Neural progenitor cell (in vitro differentiated cells): ENCODE measurements around the gene RNF34. TPM values are rescaled to one million over a fixed set of nuclear protein-coding genes. Genes with fewer than 3 reads are reported as not detected.

ENCODE experiments used
- DNase-seq: peaks from one replicate; pipeline ENCODE4 v3.0.0-alpha.2; 2016; ENCODE audit warnings: low spot score
- H2AFZ ChIP-seq: fragments of 200-600 bp; sonication (generic); replicated peaks from 2 replicates; pipeline ENCODE4 v1.6.1; 2016; ENCODE audit warnings: antibody characterized with exemption
- H3F3A ChIP-seq: fragments of 200-600 bp; sonication (generic); 2 replicates; pipeline ENCODE4 v1.6.1; 2016; ENCODE audit warnings: antibody characterized with exemption, low read depth
- H3K27ac ChIP-seq: fragments of 200-600 bp; sonication (generic); 2 replicates; pipeline ENCODE4 v1.5.1; 2016; ENCODE audit warnings: mild to moderate bottlenecking
- H3K27me3 ChIP-seq: fragments of 200-600 bp; sonication (generic); 2 replicates; pipeline ENCODE4 v1.6.1; 2016; ENCODE audit warnings: mild to moderate bottlenecking, moderate library complexity
- H3K36me3 ChIP-seq: fragments of 200-600 bp; sonication (generic); 2 replicates; pipeline ENCODE4 v1.5.1; 2016
- H3K4me1 ChIP-seq: fragments of 200-600 bp; sonication (generic); 2 replicates; pipeline ENCODE4 v1.6.1; 2016; ENCODE audit warnings: mixed run types
- H3K4me2 ChIP-seq: fragments of 200-600 bp; sonication (generic); 2 replicates; pipeline ENCODE4 v1.6.1; 2016
- H3K4me3 ChIP-seq: fragments of 200-600 bp; sonication (generic); 2 replicates; pipeline ENCODE4 v1.5.1; 2016
- H3K79me2 ChIP-seq: fragments of 200-600 bp; sonication (generic); 2 replicates; pipeline ENCODE4 v1.6.1; 2016; ENCODE audit warnings: low read depth
- H3K9ac ChIP-seq: fragments of 200-600 bp; sonication (generic); 2 replicates; pipeline ENCODE4 v1.6.1; 2016
- H3K9me3 ChIP-seq: fragments of 200-600 bp; sonication (generic); 2 replicates; pipeline ENCODE4 v1.5.1; 2016; ENCODE audit warnings: low read depth
- H4K20me1 ChIP-seq: fragments of 200-600 bp; sonication (generic); 2 replicates; pipeline ENCODE4 v1.6.1; 2016; ENCODE audit warnings: low read depth
- H3K27ac Mint-ChIP-seq: 3 replicates; pipeline ENCODE4 v1.8.0; 2021; ENCODE audit warnings: mixed read lengths
- H3K27me3 Mint-ChIP-seq: 2 replicates; pipeline ENCODE4 v1.8.0; 2022; ENCODE audit warnings: low read depth, mild to moderate bottlenecking, inconsistent platforms, moderate library complexity, mixed read lengths; ENCODE audit not compliant: insufficient read depth
- H3K36me3 Mint-ChIP-seq: 3 replicates; pipeline ENCODE4 v1.8.0; 2021; ENCODE audit warnings: mixed read lengths
- H3K4me1 Mint-ChIP-seq: 3 replicates; pipeline ENCODE4 v1.8.0; 2021; ENCODE audit warnings: mixed read lengths
- H3K4me3 Mint-ChIP-seq: 3 replicates; pipeline ENCODE4 v1.8.0; 2021; ENCODE audit warnings: mild to moderate bottlenecking, moderate library complexity, mixed read lengths
- H3K9me3 Mint-ChIP-seq: 3 replicates; pipeline ENCODE4 v1.8.0; 2020; ENCODE audit warnings: mixed read lengths
- CTCF ChIP-seq: fragments of 200-600 bp; sonication (generic); IDR thresholded peaks from 2 replicates; pipeline ENCODE4 v1.5.1; 2017; ENCODE audit warnings: antibody characterized with exemption, mild to moderate bottlenecking
- EZH2 ChIP-seq: fragments of 200-600 bp; sonication (generic); IDR thresholded peaks from 2 replicates; pipeline ENCODE4 v1.6.1; 2017; ENCODE audit warnings: antibody characterized with exemption, mild to moderate bottlenecking, moderate library complexity
- EZH2phosphoT487 ChIP-seq: fragments of 200-600 bp; sonication (generic); IDR thresholded peaks from 2 replicates; pipeline ENCODE4 v1.6.1; 2017; ENCODE audit warnings: antibody characterized with exemption
- total RNA-seq: library from RNA; depleted of rRNA; stranded (reverse); fragments of >200 nt; gene quantifications from 2 replicates; pipeline ENCODE4 v1.2.3, GENCODE V29; 2015; ENCODE audit warnings: low replicate concordance

The RNF34 gene
- total RNA-seq, 1 donor from 2014 or later = 57.8 TPM

- DNase-seq = no peak
- H4K20me1 ChIP-seq = peaks cover 74% of the 10 kb centered on the region
These were observed 64.4 kb downstream of the RNF34 start for GRCh38 chr12:121464331-121464730.

DNA sequence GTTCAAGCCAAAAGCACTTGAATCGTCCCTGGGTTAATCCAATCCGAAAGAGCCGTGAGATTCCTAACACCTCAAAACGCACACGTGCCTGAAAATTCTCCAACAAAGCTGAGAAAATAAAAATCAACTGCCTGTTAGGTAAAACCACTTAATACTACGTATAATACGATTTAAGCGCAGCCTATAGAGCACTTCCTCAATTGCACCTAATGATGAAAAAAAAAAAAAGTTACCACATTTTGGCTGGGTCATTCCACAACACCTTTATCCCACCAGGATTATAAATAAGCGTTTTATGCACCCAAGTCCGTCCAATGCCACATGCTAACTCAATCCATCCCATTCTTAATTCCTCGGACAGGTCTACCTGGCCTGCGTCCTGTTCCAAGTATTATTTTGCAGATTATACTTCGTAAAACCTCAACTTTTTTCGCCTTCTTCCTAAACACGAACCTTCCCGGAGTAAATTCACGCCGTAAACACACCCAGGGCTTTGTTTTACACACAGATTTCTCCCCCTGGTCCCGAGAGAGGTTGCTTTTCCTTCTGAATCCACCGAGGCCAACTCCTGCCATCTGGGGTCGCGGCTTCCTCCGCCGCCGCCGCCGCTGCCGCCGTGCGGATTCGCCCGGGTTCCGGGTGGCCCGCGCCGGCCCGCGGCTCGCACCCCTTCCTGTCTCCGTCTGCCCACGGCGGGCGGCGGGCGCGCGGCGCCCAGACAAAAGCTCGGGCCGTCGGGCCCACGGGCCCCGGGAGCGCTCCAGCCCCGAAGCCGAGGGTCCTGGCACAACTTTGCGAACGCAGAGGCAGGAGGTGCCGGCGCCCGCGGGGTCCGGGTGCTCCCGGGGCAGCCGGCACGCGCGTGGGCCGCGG is 66.2 kb downstream of the RNF34 start:
- H3K27ac ChIP-seq = no peak overlapping the region
- no peaks in the 10 kb centered on the region for H3K9me3 Mint-ChIP-seq
- no peaks in the 10 kb centered on the region for H3K9me3 ChIP-seq
- peaks cover 8% of the 10 kb centered on the region for H3K27me3 Mint-ChIP-seq
- H3K4me1 ChIP-seq = peaks cover 13% of the 10 kb centered on the region
- peaks cover 88% of the 10 kb centered on the region for H4K20me1 ChIP-seq
- no peak overlapping the region for H2AFZ ChIP-seq
- peak overlapping the region; percentile 96 for H3K4me3 Mint-ChIP-seq
- H3K27ac Mint-ChIP-seq = peak overlapping the region; percentile 52
- H3K36me3 ChIP-seq = no peaks in the 10 kb centered on the region
- peaks cover 17% of the 10 kb centered on the region for H3K27me3 ChIP-seq
- peak overlapping the region; percentile 83 for H3K4me2 ChIP-seq
- H3F3A ChIP-seq = peaks cover 25% of the 10 kb centered on the region
- H3K79me2 ChIP-seq = peaks cover 57% of the 10 kb centered on the region
- H3K9ac ChIP-seq = no peak overlapping the region
- DNase-seq = peak; percentile 49
- H3K4me1 Mint-ChIP-seq = peaks cover 23% of the 10 kb centered on the region
- peak overlapping the region; percentile 62 for H3K4me3 ChIP-seq
- TF ChIP-seq EZH2 = peak; percentile 53
- TF ChIP-seq EZH2phosphoT487 = no peak
- H3K36me3 Mint-ChIP-seq = peaks cover 10% of the 10 kb centered on the region

More at GRCh38 chr12:121464331-121464730, 64.4 kb downstream of the RNF34 start:
- Histone ChIP-seq H3K4me2 (no peak overlapping the region), H3K27me3 (peaks cover 17% of the 10 kb centered on the region), H3K27ac (no peak overlapping the region), H3F3A (peaks cover 18% of the 10 kb centered on the region), H3K9me3 (no peaks in the 10 kb centered on the region), H3K79me2 (peaks cover 75% of the 10 kb centered on the region), H2AFZ (no peak overlapping the region), H3K36me3 (no peaks in the 10 kb centered on the region), H3K9ac (no peak overlapping the region), H3K4me3 (no peak overlapping the region), H3K4me1 (peaks cover 13% of the 10 kb centered on the region)
- no peaks in the 10 kb centered on the region for H3K9me3 Mint-ChIP-seq
- no peak overlapping the region for H3K27ac Mint-ChIP-seq
- H3K27me3 Mint-ChIP-seq = peaks cover 6% of the 10 kb centered on the region
- peaks cover 19% of the 10 kb centered on the region for H3K36me3 Mint-ChIP-seq
- H3K4me3 Mint-ChIP-seq = no peak overlapping the region
- TF ChIP-seq EZH2phosphoT487 = no peak
- TF ChIP-seq CTCF = no peak
- TF ChIP-seq EZH2 = no peak
- peaks cover 23% of the 10 kb centered on the region for H3K4me1 Mint-ChIP-seq

DNA sequence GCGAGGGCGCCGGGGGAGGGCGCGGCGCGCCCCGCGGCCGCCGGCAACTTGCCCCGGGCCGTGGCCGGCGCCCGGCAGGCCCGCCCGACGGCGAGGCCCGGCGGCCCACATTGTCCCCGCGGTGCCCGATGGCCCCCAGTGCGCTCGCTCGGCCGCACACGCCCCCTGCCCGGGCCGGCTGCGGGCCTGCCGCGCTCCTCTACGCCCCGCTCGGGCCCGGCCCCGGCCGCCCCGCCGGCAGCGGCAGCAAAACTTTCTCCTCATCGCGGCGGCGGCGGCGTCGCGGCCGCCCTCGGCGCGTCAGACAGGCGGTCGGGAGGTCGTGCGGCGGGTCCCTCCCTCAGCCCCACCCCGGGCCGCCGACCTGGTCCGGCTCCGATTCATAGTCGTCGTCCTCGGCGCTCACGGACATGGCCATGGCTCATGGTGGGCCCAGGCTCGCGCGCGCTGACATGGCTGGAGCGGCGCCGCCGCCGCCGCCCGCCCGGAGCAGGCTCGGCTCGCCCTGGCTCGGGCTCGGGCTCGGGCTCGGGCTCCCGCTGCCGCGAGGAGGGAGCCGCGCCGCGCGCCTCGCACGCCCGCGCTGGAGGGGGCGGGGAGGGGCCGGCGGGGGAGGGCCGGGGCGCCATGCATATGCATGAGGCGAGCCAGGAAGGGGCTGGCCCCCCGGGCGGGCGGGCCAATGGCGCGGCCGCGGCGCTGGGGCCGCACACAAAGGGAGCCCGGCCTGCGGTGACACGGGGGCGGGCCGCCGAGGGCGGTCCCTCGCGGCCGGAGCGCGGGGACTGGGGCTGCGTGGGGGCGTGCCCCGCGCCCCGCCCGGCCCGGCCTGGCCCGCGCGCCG is 67.1 kb downstream of the RNF34 start:
- peak overlapping the region; percentile 88 for H3K4me3 ChIP-seq
- peaks cover 13% of the 10 kb centered on the region for H3K4me1 ChIP-seq
- H4K20me1 ChIP-seq = peaks cover 88% of the 10 kb centered on the region
- Mint-ChIP-seq H3K36me3 (peaks cover 10% of the 10 kb centered on the region), H3K4me3 (no peak overlapping the region), H3K4me1 (peaks cover 23% of the 10 kb centered on the region), H3K27me3 (peaks cover 11% of the 10 kb centered on the region), H3K27ac (no peak overlapping the region), H3K9me3 (no peaks in the 10 kb centered on the region)
- H3K9me3 ChIP-seq = no peaks in the 10 kb centered on the region
- H3K79me2 ChIP-seq = peaks cover 53% of the 10 kb centered on the region
- peaks cover 25% of the 10 kb centered on the region for H3F3A ChIP-seq
- peak; percentile 95 for DNase-seq
- no peak overlapping the region for H2AFZ ChIP-seq
- H3K9ac ChIP-seq = no peak overlapping the region
- TF ChIP-seq CTCF (no peak), EZH2phosphoT487 (no peak), EZH2 (no peak)
- no peaks in the 10 kb centered on the region for H3K36me3 ChIP-seq
- peak overlapping the region; percentile 94 for H3K4me2 ChIP-seq
- H3K27ac ChIP-seq = no peak overlapping the region
- H3K27me3 ChIP-seq = peaks cover 17% of the 10 kb centered on the region
